Measurements from ENCODE around the gene MRPL53. TPM values are rescaled to one million over a fixed set of nuclear protein-coding genes. Genes with fewer than 3 reads are reported as not detected.
A peak's percentile ranks its signal among the peaks of the same experiment; 100 is the strongest.

Gene MRPL53
- total and polyA plus RNA-seq, 9 of the 15 experiments (the other 6 are each of a cell fraction or from before 2014, with no cell fraction given), result 11.5 to 87.9 (median 41.1) TPM

DNA sequence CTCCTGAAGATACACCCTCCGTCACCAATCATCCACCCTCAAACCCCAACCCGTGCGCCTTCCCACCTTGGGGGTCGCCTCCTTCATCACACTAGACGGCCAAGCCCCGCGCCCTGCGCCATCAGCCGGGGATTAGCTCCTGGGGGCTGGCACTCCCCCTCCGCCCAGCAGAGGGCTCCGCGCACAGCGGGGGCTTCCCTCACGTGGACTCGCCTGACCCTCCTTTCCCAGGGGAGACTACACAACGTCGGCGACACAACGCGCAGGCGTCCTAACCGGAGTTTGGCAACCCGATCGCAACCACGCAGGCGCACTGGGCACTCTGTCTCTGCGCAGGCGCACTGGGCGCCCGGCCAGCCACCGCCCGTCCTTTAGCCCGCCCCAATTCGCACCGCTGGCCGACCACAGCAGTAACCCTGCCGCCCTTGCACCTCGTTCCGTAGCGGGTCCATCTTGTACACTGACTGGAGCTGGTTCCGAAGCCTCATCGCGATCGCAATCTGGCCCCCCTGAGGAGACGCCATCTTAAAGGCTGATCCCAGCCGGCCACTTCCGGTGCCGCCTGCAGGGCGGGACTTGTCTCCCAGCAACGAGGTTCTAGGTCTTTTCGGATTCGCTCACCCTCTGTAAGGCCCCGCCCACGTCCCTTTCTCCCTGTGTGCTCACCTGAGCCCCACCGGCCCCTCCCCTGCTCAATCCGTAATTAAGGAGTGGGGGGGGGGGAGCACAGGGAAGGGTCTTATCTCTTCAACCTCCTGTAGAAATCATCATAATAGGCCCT lies 34.9 kb upstream of the MRPL53 start, which contains the start of gene PCGF1 (continued):
- peak; percentile 92 for TF ChIP-seq ELF1 (tag; IDR thresholded peaks at IDR 0.05)
- peak; percentile 22 to 57; a peak in 2 of 4 replicates for TF ChIP-seq FOXK2 (conservative IDR thresholded peaks at IDR 0.05 in 1 of 2, IDR thresholded peaks at IDR 0.05 in 1 of 2; ENCODE audit: low read depth in 2 of 2)
- no peak for TF ChIP-seq ZNF174 (CRISPR knock-in tag; IDR thresholded peaks at IDR 0.05)
- no peak for TF ChIP-seq GATAD2A (IDR thresholded peaks at IDR 0.05)
- TF ChIP-seq SIN3B (IDR thresholded peaks at IDR 0.05; ENCODE audit: low read depth), result peak; percentile 54; the same call in 1 of the 2 replicates
- peak; percentile 29; the same call in 1 of the 2 replicates for TF ChIP-seq CBFA2T3 (IDR thresholded peaks at IDR 0.05)
- peak; percentile 95; the same call in 1 of the 2 replicates for TF ChIP-seq POLR2AphosphoS2 (IDR thresholded peaks at IDR 0.05; ENCODE audit: low read length)
- TF ChIP-seq RBM22 (IDR thresholded peaks at IDR 0.05; ENCODE audit: low read depth, low read length, poor library complexity, severe bottlenecking), result peak; percentile 78
- TF ChIP-seq ZNF133 (CRISPR knock-in tag; IDR thresholded peaks at IDR 0.05), result no peak
- no peak for TF ChIP-seq DACH1 (IDR thresholded peaks at IDR 0.05; ENCODE audit: partially characterized antibody)
- 0 out of 2 replicates have a peak, but pooled peaks have one; percentile 37 for TF ChIP-seq HDAC2 (IDR thresholded peaks at IDR 0.05)
- TF ChIP-seq THRAP3 (IDR thresholded peaks at IDR 0.05; ENCODE audit: borderline replicate concordance), result no peak; the same call in 1 of the 2 replicates
- peak; percentile 27; the same call in 1 of the 2 replicates for TF ChIP-seq ESRRA (IDR thresholded peaks at IDR 0.05; ENCODE audit: borderline replicate concordance, low read depth)
- TF ChIP-seq THRB (CRISPR knock-in tag; conservative IDR thresholded peaks at IDR 0.05), result peak; percentile 72; the same call in 1 of the 2 replicates
- no peak; the same call in 1 of the 2 replicates for TF ChIP-seq DPF2 (IDR thresholded peaks at IDR 0.05)
- TF ChIP-seq IFI16 (CRISPR knock-in tag; IDR thresholded peaks at IDR 0.05), result no peak
- TF ChIP-seq ZNF384 (IDR thresholded peaks at IDR 0.05; ENCODE audit: low read depth, low read length), result no peak
- TF ChIP-seq DEAF1 (CRISPR knock-in tag; IDR thresholded peaks at IDR 0.05), result no peak
- TF ChIP-seq ETV6 (IDR thresholded peaks at IDR 0.05; ENCODE audit: borderline replicate concordance in 1 of 2, low read depth in 2 of 2, low read length in 1 of 2), result no peak
- no peak for TF ChIP-seq ETV6 (CRISPR knock-in tag; IDR thresholded peaks at IDR 0.05; ENCODE audit: borderline replicate concordance)
- TF ChIP-seq, protein P1, sequence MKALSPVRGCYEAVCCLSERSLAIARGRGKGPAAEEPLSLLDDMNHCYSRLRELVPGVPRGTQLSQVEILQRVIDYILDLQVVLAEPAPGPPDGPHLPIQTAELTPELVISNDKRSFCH (CRISPR knock-in tag; IDR thresholded peaks at IDR 0.05), result no peak
- TF ChIP-seq, protein P1 (tag; IDR thresholded peaks at IDR 0.05), result no peak
- no peak for TF ChIP-seq NCOA6 (IDR thresholded peaks at IDR 0.05)
- TF ChIP-seq BHLHE40 (IDR thresholded peaks at IDR 0.05; ENCODE audit: low read length), result peak; percentile 85
- 0 out of 2 replicates have a peak, but pooled peaks have one; percentile 3 for TF ChIP-seq ZNF165 (CRISPR knock-in tag; IDR thresholded peaks at IDR 0.05; ENCODE audit: borderline replicate concordance)
- TF ChIP-seq ARID2 (IDR thresholded peaks at IDR 0.05), result no peak
- TF ChIP-seq CBFA2T2 (conservative IDR thresholded peaks at IDR 0.05), result no peak
- TF ChIP-seq ZEB2 (IDR thresholded peaks at IDR 0.05), result no peak
- TF ChIP-seq PCBP2 (IDR thresholded peaks at IDR 0.05; ENCODE audit: low read depth, low read length, poor library complexity, severe bottlenecking), result no peak
- TF ChIP-seq GTF2F1 (IDR thresholded peaks at IDR 0.05; ENCODE audit: low read depth, low read length), result no peak
